IMR-90 (cell line): ENCODE measurements around the gene PANX1. TPM values are rescaled to one million over a fixed set of nuclear protein-coding genes. Genes with fewer than 3 reads are reported as not detected.

Source experiments
- ATAC-seq: fragments of 200-7000 bp; cut with Tn5 transposase; 2 replicates; pipeline ENCODE4 v1.9.1; 2020; ENCODE audit warnings: low read depth, mild to moderate bottlenecking, moderate library complexity
- BruUV-seq: library from RNA; stranded (reverse); fragments of 400-500 nt; replicated peaks from 2 replicates; lab custom pipeline; 2021; lab: Mats Ljungman, UMichigan
- CTCF ChIA-PET: fragments of 300-600 bp; formaldehyde crosslinking; extraction: SDS; loops from one replicate; lab custom pipeline; 2021; ENCODE audit warnings: antibody characterized with exemption; lab: Yijun Ruan, JAX
- POLR2A ChIA-PET: fragments of 300-600 bp; sonication (Branson Sonifier 250); formaldehyde crosslinking; loops from one replicate; lab custom pipeline; 2022; ENCODE audit warnings: antibody characterized with exemption; ENCODE audit not compliant: unreplicated experiment; lab: Charles Lee
- DNase-seq: peaks from one replicate; pipeline ENCODE4 v3.0.0; 2013
- H2AFZ ChIP-seq: replicated peaks from 2 replicates; pipeline ENCODE3; 2013; ENCODE audit warnings: low read length, mild to moderate bottlenecking; ENCODE audit not compliant: poor library complexity
- H2AK5ac ChIP-seq: 2 replicates; pipeline ENCODE4 v1.6.1; 2013; ENCODE audit warnings: low read depth, low read length, inconsistent platforms
- H2AK9ac ChIP-seq: replicated peaks from 2 replicates; pipeline ENCODE3; 2013; ENCODE audit warnings: mild to moderate bottlenecking, low read depth, low read length, moderate library complexity; ENCODE audit not compliant: poor library complexity
- H2BK120ac ChIP-seq: 2 replicates; pipeline ENCODE4 v1.6.1; 2013; ENCODE audit warnings: low read depth, low read length, inconsistent platforms
- H2BK15ac ChIP-seq: 3 replicates; pipeline ENCODE4 v1.6.1; 2013; ENCODE audit warnings: low read depth, low read length, inconsistent platforms
- H2BK20ac ChIP-seq: 2 replicates; pipeline ENCODE4 v1.6.1; 2013; ENCODE audit warnings: low read depth, mild to moderate bottlenecking, inconsistent platforms, low read length, moderate library complexity
- H2BK5ac ChIP-seq: 2 replicates; pipeline ENCODE4 v1.6.1; 2013; ENCODE audit warnings: mild to moderate bottlenecking, low read depth, low read length, inconsistent platforms; ENCODE audit not compliant: poor library complexity, severe bottlenecking
- H3K14ac ChIP-seq: replicated peaks from 2 replicates; pipeline ENCODE4 v1.6.1; 2013; ENCODE audit warnings: low read depth, low read length, inconsistent platforms
- H3K18ac ChIP-seq: 2 replicates; pipeline ENCODE4 v1.6.1; 2013; ENCODE audit warnings: low read depth, low read length, control low read depth
- H3K23ac ChIP-seq: 2 replicates; pipeline ENCODE4 v1.6.1; 2013; ENCODE audit warnings: low read depth, low read length, inconsistent platforms
- H3K27ac ChIP-seq: 2 replicates; pipeline ENCODE4 v1.5.1; 2013; ENCODE audit warnings: mild to moderate bottlenecking, control low read depth, low read length; ENCODE audit not compliant: insufficient read depth
- H3K27me3 ChIP-seq: 2 replicates; pipeline ENCODE4 v1.6.1; 2013; ENCODE audit warnings: low read length; ENCODE audit not compliant: control insufficient read depth, insufficient read depth
- H3K36me3 ChIP-seq: 2 replicates; pipeline ENCODE4 v1.6.1; 2013; ENCODE audit warnings: low read length, mixed read lengths; ENCODE audit not compliant: control insufficient read depth, insufficient read depth
- H3K4ac ChIP-seq: 2 replicates; pipeline ENCODE4 v1.6.1; 2013; ENCODE audit warnings: low read depth, low read length, inconsistent platforms
- H3K4me1 ChIP-seq: 2 replicates; pipeline ENCODE4 v1.6.1; 2013; ENCODE audit warnings: low read length, mixed read lengths; ENCODE audit not compliant: control insufficient read depth, insufficient read depth
- H3K4me2 ChIP-seq: 2 replicates; pipeline ENCODE4 v1.6.1; 2013; ENCODE audit warnings: low read depth, mild to moderate bottlenecking, control low read depth, low read length, moderate library complexity
- H3K4me3 ChIP-seq: 2 replicates; pipeline ENCODE4 v1.5.1; 2013; ENCODE audit warnings: low read depth, mild to moderate bottlenecking, control low read depth, low read length, moderate library complexity; ENCODE audit not compliant: insufficient read depth
- H3K56ac ChIP-seq: 2 replicates; pipeline ENCODE4 v1.6.1; 2013; ENCODE audit warnings: low read length, inconsistent platforms; ENCODE audit not compliant: insufficient read depth; ENCODE audit errors: extremely low read depth
- H3K79me1 ChIP-seq, 2 experiments: 2 replicates each; pipeline ENCODE4 v1.6.1; 2013; ENCODE audit warnings: low read length in 2 of 2, inconsistent platforms in 1 of 2, low read depth in 1 of 2
- H3K9ac ChIP-seq: 2 replicates; pipeline ENCODE4 v1.6.1; 2013; ENCODE audit warnings: low read depth, low read length, control low read depth
- H3K9me1 ChIP-seq: 2 replicates; pipeline ENCODE4 v1.6.1; 2013; ENCODE audit warnings: low read length, inconsistent platforms; ENCODE audit not compliant: insufficient read depth
- H3K9me3 ChIP-seq: 2 replicates; pipeline ENCODE4 v1.6.1; 2013; ENCODE audit warnings: low read length; ENCODE audit not compliant: control insufficient read depth, insufficient read depth
- H4K20me1 ChIP-seq: 2 replicates; pipeline ENCODE4 v1.6.1; 2013; ENCODE audit warnings: low read length, inconsistent platforms; ENCODE audit not compliant: insufficient read depth
- H4K5ac ChIP-seq: 2 replicates; pipeline ENCODE4 v1.6.1; 2013; ENCODE audit warnings: mild to moderate bottlenecking, low read depth, low read length, control low read depth
- H4K8ac ChIP-seq, 2 experiments: 2 replicates each; pipeline ENCODE4 v1.6.1; 2013; ENCODE audit warnings: low read depth in 2 of 2, low read length in 2 of 2, control low read depth in 1 of 2, inconsistent platforms in 1 of 2
- H4K91ac ChIP-seq: 2 replicates; pipeline ENCODE4 v1.6.1; 2013; ENCODE audit warnings: low read depth, low read length, inconsistent platforms; ENCODE audit not compliant: insufficient read depth
- BHLHE40 ChIP-seq: fragments of 150-350 bp; IDR thresholded peaks from 2 replicates; pipeline ENCODE4 v1.6.1; 2016; ENCODE audit warnings: mild to moderate bottlenecking, low read depth, low read length
- CHD1 ChIP-seq: IDR thresholded peaks from 2 replicates; pipeline ENCODE4 v1.6.1; 2012; ENCODE audit warnings: low read depth, low read length, improper control_type of control experiment
- CTCF ChIP-seq: conservative IDR thresholded peaks from 2 replicates; pipeline ENCODE4 v1.5.1; 2012; ENCODE audit warnings: mild to moderate bottlenecking, low read depth, low read length, improper control_type of control experiment
- ELK1 ChIP-seq: fragments of 150-350 bp; IDR thresholded peaks from 2 replicates; pipeline ENCODE4 v1.6.1; 2016; ENCODE audit warnings: low read depth, mild to moderate bottlenecking, low read length, moderate library complexity, borderline replicate concordance
- MAFK ChIP-seq: IDR thresholded peaks from 2 replicates; pipeline ENCODE4 v1.6.1; 2012; ENCODE audit warnings: low read depth, low read length, improper control_type of control experiment
- MAZ ChIP-seq: IDR thresholded peaks from 2 replicates; pipeline ENCODE4 v1.6.1; 2012; ENCODE audit warnings: low read depth, mild to moderate bottlenecking, low read length, improper control_type of control experiment, moderate library complexity, borderline replicate concordance
- POLR2A ChIP-seq: IDR thresholded peaks from 2 replicates; pipeline ENCODE4 v1.6.1; 2012; ENCODE audit warnings: mild to moderate bottlenecking, low read depth, low read length
- RCOR1 ChIP-seq: IDR thresholded peaks from 2 replicates; pipeline ENCODE4 v1.6.1; 2012; ENCODE audit warnings: mild to moderate bottlenecking, low read length, improper control_type of control experiment; ENCODE audit not compliant: insufficient replicate concordance
- USF2 ChIP-seq: fragments of 150-350 bp; IDR thresholded peaks from 2 replicates; pipeline ENCODE4 v1.6.1; 2017; ENCODE audit warnings: mild to moderate bottlenecking, antibody characterized with exemption, low read length, low read depth
- whole genome bisulfite sequencing, 2 experiments: methylation state at CpG; one replicate each; pipeline versions ENCODE4 v1.1.5 to v1.1.7; 2013; ENCODE audit warnings: missing lambda C conversion rate in 2 of 2; ENCODE audit not compliant: insufficient read length in 1 of 2; ENCODE audit errors: extremely low coverage in 2 of 2; 5-methylcytosine and 5-hydroxymethylcytosine counted together
- dilution Hi-C: fragments of 300-500 bp; cut with HindIII; formaldehyde crosslinking; loops from one replicate; pipeline ENCODE4 v1.14.3; 2018; ENCODE audit warnings: low sequenced_read_pairs; ENCODE audit not compliant: unreplicated experiment
- in situ Hi-C: fragments of 300-500 bp; cut with MboI; formaldehyde crosslinking; loops from 3 replicates; pipeline ENCODE4 v1.14.3; 2019; ENCODE audit warnings: low sequenced_read_pairs, inconsistent platforms, mixed read lengths
- intact Hi-C: fragments of 100-400 bp; cut with micrococcal nuclease; formaldehyde crosslinking; loops from 2 replicates; pipeline ENCODE4 v1.10.0; 2022
- polyA plus RNA-seq, 3 experiments: library from polyadenylated mRNA; depleted of rRNA; stranded (reverse); fragments of >200 nt; gene quantifications; 2 replicates each; pipeline ENCODE4 v1.2.3, GENCODE V29; 2012; ENCODE audit warnings: low replicate concordance in 1 of 3
- total RNA-seq: library from RNA; depleted of rRNA; stranded (reverse); fragments of >200 nt; gene quantifications from 2 replicates; pipeline ENCODE4 v1.2.3, GENCODE V29; 2012

The PANX1 gene
- total and polyA plus RNA-seq, 2 of the 4 experiments (the other 2 are of a cell fraction) = 29.8 to 70.8 TPM

GRCh38 chr11:94153320-94153719 lies 24.7 kb downstream of the PANX1 start:
- H2AK5ac ChIP-seq = no peak overlapping the region
- H3K18ac ChIP-seq = no peak overlapping the region
- intact Hi-C loops = no loop called here
- H4K91ac ChIP-seq = no peak overlapping the region
- H3K9me1 ChIP-seq = peaks cover 38% of the 10 kb centered on the region
- no peak overlapping the region for H2AK9ac ChIP-seq
- peaks cover 39% of the 10 kb centered on the region for H3K4me1 ChIP-seq
- ChIA-PET CTCF (interaction anchor here (0.6 kb wide), 1 partner anchor 9 kb away, joined by 3 read pairs; no protein-coding TSS in a partner anchor), POLR2A (no interaction called here)
- no peak overlapping the region for H2BK120ac ChIP-seq
- H3K9me3 ChIP-seq = no peaks in the 10 kb centered on the region
- DNase-seq = no peak
- H4K5ac ChIP-seq = no peak overlapping the region
- no peak for TF ChIP-seq MAFK
- TF ChIP-seq ELK1 = no peak
- no peak for TF ChIP-seq CHD1
- no peak for TF ChIP-seq CTCF
- no peak for TF ChIP-seq POLR2A
- TF ChIP-seq BHLHE40 = no peak
- no peak for TF ChIP-seq RCOR1
- no peak for TF ChIP-seq USF2
- no peak for TF ChIP-seq MAZ
- BruUV-seq = no TSS peak
- no peak overlapping the region; the same call in 1 of the 2 replicates for H3K4ac ChIP-seq
- no peak overlapping the region for H3K14ac ChIP-seq
- no CpG with 5 or more reads among the region's 3 CpGs for WGBS, 2 experiments
- no peak overlapping the region for H3K56ac ChIP-seq
- no peak overlapping the region for H2BK20ac ChIP-seq
- no peak overlapping the region for H2BK5ac ChIP-seq
- H3K9ac ChIP-seq = no peak overlapping the region
- dilution Hi-C loops = no loop called here
- no peak overlapping the region for H2BK15ac ChIP-seq
- H3K4me3 ChIP-seq = no peak overlapping the region
- H3K4me2 ChIP-seq = no peak overlapping the region
- H3K79me1 ChIP-seq = peaks cover 56 to 73% of the 10 kb centered on the region in 2 experiments
- no peak overlapping the region for H4K8ac ChIP-seq
- no peak overlapping the region for H3K23ac ChIP-seq
- no peaks in the 10 kb centered on the region for H3K27me3 ChIP-seq
- H2AFZ ChIP-seq = no peak overlapping the region
- H3K27ac ChIP-seq = no peak overlapping the region
- H4K20me1 ChIP-seq = peaks cover 59% of the 10 kb centered on the region
- peaks cover 9% of the 10 kb centered on the region for H3K36me3 ChIP-seq
- in situ Hi-C loops = no loop called here
- no peak for ATAC-seq
